NCI-H1436 treated with DMSO at 0.1 percent for 48 hours (cell line): ENCODE measurements around the gene LEMD1.

ENCODE experiments used
- DNase-seq: peaks from one replicate; lab custom pipeline; 2025; lab: John Stamatoyannopoulos, UW

The LEMD1 gene

DNA sequence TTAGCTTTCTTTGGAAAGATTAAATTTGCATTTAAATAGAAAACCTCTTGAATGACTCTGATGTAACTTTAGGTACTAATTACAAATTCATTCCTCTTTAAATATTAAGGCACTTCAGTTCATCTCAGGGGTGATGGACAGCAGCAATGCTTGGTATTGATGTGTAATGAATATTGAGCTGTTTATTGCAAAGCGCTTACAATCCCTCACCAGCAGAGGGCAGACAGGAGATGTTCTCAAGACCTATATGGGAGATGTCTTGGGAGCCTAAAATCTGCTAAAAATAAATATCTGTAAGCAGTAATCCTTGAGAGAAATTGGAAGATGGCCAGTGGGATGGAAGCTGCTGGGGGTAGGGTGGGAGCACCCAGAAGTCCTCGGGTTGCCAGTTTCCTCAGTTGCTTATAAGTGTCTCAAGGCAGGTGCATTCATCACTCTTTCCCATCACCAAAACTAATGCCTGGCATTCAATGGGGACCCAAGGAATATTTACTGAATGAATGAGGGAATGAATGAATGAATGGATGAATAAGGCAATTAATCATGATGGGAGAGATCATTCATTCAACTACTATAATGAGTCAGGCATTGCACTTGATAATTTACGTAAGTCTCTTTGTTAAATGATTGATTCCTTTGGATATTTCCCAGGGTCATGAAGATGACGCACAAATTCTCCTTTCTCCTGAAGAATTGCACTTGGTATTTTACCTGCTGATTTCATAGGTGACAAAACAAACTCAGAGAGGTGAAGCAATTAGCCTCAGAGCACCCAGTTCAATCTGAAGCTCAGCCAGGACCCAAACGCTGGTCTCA is 67.4 kb downstream of the LEMD1 start:
- DNase-seq, result peak; percentile 49

DNA sequence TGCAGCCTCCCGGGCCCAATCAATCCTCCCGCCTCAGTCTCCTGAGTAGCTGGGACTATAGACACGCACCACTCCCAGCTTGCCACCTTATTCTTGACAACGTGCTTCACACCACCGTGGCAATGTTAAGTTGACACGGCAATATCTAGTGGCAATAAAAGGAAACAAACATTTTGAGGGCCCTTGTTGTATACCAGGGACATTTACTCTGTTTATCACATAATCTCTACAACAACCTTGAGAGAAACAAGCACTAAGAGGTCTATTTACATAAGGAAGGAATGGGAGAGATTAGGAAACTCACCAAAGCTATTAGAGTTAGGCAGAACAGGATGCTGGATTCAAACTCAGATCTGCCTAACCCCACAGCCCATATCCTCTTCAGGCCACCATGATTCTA is 68.2 kb downstream of the LEMD1 start:
- no peak for DNase-seq

DNA sequence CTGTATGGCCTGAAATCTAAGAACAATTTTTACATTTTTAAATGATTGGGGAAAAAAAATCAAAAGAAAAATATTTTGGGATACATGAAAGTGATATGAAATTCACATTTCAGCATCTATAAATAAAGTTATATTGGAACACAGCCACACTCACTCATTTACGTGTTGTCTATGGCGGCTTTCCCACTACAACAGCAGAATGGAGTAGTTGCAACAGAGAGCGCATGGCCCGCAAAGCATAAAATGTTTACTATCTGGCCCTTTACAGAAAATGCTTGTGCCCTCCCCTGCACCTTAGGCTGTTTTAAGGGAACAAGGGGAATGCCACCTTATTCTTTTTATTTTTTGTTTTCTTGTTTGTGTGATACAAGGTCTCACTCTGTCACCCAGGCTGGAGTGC is 68.7 kb downstream of the LEMD1 start:
- no peak for DNase-seq

DNA sequence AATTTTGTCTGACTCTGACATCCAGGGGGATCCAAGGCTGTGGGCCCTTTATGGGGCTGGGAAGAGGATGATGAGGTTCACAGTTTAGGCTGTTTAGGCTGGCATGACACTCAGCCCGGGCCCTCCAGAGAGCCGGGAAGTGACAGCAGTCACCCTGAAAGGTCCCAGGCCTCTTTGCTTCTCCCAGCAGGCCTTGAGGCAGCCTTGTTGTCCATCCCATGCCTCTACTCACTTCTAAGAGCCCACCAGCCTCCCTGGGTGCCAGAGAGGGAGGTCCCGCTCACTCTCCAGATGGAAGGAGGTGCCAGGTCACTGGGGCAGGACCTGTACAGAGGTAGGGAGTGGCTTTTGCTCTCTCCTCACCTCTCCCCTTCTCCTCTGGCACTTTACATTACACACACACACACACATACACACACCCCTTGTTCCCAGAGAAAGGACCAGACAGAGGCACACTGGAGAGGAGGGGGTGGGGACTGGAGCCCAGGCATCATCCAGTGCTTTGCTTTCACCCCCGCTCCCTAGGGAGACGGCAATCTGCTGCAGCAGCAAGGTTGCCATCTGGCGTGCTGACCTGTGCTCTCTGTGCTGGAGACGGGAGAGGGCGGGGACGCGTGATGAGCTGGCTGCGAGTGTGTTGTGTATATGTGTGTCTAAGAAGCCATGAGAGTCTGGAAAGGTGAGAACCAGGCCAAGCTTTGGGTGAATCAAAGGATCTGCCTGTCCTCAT is 69.7 kb downstream of the LEMD1 start:
- peak; percentile 92 for DNase-seq

DNA sequence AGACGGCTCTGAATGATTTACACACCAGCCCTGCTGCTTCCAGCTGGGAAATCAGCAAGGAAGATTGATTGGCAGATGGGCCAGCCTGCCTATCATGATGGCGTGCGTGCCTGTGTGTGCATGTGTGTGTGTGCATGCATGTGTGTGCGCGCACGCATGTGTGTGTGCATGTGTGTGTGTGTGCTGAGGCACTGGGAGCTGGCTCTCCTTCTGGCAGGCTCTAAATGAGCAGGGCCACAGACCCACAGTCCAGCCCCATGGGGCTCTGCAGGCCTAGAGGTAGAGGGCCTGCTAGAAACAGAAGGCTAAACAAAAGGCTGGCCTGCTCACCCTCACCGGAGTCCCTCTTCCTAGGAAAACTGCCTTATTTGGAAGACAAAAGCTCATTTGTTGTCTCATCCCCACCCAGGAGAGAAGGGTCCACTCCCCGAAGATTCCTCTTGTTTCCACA is 71.1 kb downstream of the LEMD1 start:
- DNase-seq, result no peak

DNA sequence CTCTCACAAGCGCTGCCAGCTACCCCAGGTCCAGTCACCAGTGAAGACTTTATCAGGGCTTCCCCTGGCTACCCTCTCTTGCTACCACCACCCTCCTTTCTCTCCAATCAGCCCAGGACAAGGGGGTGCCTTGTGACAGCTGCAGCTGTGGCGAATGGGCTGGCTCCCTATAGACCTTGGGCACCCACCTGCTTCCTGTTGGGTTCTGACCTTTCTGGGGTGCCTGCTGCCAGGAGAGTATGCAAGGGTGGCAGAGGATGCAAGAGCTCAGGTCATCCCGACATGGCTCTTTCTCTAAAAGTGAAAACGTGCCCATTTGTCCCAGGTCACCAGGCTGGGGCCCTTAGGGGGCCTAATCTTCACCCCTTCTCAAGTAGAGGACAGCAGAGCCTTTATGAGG is 71.7 kb downstream of the LEMD1 start:
- no peak for DNase-seq

DNA sequence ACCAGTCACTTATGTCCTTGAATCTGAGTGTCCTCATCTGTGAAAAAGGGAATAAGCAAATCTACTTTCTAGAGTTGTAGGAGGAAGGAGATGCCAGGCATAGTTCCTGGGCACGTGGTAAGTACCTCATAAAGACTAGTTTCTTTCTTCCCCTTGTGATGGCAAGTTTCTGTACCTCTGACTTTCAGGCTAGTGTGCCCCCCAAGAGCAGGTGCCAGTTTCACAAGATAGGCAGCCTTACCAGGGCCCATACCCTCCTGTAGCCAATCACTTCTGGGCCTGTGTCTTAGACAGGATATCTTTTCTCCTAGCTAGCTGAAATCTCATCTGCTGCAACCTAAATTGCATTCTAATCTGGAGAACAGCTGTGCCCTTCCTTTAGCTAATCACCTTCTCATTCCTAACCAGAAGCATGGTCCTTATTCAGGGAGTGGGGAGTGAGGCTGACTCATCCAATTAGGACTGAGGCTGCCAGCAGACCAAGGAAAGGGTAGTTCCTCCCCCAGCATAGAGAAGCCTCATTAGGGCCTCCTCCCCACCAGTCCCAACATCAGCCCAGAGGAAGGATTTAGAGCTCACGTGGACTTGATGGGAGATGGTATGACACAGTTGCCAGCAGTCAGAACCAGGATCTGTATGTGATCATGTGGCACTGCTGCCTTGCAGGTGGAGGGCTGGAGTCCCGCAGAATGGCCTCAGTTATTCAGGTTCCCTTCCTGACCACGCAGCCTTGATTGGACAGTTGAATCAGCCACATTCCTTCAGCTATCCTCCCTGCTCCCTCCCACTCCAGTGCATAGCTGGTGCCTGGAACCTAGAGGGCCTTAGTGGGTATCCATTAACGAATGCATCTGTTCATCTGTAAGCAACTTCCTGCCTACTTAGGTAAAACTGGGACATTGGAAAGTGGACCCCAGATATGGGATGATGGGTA is 73.0 kb downstream of the LEMD1 start:
- no peak for DNase-seq

DNA sequence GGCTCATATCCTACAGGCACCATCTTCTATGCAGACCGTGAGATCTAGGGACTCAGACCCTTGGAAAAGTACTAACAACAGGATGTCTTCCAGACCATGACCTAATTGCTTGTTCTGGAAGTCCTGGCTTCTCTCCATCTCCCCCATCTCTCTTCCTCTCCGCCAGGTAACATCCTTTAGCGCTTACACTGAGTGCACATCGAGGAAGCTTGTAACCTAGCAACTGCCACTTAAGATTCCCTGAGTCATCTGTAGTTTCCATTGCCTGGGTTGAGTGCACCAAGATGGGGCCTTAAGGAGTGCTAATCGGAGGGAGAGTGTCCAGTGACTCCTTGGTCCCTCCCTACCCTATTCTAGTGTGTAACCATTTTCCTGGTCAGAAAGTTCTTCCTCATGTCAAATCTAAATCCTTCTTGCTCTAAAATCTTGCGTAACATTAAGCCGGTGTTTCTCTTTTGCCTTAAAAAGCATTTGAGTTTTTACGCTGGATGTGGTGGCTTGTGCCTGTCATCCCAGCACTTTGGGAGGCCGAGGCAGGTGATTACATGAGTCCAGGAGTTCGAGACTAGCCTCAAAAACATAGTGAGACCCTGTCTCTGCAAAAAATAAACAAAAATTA is 74.8 kb downstream of the LEMD1 start:
- DNase-seq, result no peak

DNA sequence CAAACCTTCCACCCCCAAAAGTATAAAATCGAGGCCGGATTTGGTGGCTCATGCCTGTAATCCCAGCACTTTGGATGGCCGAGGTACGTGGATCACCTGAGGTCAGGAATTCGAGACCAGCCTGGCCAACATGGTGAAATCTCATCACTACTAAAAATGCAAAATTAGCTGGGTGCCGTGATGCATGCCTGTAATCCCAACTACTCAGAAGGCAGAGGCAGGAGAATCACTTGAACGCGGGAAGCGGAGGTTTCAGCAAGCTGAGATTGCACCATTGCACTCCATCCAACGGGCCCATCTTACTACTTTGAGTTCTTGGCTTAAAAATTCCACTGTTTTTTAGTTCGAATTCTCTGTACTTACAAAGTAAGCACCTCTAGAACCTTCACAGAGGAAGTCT is 76.1 kb downstream of the LEMD1 start:
- no peak for DNase-seq

DNA sequence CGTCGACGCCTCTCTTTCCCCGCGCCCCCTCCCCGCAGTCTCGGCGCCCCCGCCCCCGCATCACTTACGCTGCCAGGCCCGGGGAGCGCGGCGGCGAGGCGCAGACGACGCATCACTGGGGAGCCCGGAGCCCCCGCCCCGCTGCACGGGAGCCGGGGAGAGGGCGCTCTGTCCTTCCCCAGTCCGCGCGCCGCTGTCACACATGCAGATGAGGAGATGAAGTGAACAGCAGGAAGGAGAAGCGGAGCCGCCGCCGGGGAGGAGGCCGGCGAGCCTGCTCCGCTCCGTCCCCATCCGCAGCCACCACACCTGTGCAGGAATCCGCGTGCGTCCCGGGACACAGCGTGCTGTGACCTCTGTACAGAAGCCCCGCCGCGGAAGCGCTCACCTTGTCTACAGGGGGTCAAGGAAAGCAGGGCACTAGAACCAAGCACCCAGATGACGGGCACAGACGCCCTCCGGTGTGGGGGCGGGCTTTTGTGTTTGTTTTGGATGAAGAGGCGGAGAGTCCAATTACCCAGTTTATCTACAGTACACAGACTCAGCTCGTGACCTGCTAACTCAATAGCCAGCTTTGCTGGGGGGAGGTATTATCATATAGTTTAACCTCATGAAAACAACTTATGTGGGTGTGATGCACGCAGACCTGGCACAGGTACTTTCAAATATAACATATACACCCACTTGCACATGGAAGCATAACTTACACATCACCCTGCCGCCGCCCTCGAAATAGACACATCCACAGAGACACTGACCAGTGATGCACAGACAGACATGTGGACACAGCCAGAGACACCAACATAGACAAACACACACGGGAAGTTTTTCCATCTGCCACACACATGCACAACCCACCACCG is 77.6 kb downstream of the LEMD1 start:
- DNase-seq, result no peak

DNA sequence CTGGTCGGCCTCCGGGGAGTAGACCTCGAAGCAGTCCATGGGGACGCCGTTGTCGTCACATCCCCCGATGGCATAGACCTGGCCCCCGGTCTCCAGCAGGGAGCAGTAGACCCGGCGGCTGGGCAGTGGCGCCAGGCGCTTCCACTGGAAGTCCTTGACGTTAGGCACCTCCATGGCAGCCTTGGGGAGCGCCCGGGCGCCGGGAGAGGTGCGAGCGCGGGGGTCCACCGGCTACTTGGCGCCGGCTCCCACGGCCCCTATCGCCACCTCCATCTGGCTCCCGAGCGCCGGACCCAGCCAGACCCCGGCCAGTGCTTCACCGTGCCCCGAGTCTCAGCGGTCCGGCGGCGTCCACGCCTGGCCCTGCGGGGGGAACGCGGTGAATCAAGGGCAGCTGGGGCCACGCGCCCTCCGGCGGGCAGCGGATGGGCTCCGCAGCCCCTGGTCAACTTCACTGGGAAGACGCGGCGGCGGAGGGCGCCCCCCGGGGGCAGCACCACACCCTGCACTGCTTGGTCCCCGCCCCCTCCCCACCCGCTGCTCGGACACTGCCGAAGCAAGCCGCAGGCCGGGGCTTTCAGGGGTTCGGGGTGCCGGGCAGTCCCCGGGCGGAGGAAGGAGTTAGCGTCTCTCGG is 78.3 kb downstream of the LEMD1 start:
- DNase-seq, result no peak

DNA sequence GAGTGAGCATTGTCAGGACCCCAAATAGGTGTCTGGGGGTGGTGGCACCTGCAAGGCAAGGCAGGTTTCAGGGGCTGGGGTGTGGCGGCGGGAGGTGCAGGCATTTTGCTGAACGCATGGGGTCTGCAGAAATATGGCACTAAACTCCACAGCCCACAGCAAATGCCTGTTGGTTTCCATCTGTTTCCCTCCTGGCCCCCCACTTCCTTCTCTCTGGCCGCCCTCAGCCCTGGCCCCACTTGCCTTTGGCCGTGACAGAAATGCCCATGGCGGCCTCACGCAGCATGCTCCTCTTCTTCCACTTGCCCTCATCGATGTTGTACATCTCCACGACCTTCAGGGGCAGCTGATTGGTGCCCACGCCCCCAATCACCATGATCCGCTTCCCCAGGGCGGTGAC is 78.9 kb downstream of the LEMD1 start:
- DNase-seq, result no peak

DNA sequence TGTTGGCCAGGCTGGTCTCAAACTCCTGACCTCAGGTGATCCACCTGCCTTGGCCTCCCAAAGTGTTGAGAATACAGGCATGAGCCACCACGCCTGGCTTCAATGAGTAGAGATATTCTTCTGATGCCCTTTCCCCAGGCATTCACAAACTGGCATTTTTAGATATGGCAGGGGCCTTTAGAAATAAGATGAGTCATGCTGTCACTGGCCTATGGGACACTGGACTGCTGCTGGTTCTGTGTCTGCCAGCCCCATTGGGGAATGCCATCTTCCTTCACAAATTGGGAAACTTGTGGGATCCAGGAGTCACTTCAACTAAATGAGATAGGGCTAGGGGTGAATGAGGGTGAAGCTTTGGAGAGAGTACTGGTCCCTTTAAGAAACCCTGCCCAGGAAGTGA is 81.2 kb downstream of the LEMD1 start:
- no peak for DNase-seq

DNA sequence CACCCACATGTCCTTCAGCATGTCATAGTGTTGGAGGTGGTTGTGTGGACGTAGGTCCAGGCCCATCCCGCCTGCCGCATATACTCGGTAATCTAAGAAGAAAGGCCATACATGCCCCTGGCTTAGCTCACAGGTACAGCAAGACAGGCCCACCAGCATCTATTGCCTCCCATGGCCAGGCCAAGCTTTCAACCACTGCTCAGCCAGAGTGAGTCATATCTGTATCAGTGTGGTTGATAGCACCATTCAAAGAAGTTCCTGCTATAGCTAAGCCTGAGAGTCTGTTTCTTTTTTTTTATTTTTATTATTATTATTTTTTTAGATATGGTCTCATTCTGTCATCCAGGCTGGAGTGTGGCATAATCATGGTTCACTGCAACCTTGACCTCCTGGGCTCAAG is 82.1 kb downstream of the LEMD1 start:
- DNase-seq, result no peak

DNA sequence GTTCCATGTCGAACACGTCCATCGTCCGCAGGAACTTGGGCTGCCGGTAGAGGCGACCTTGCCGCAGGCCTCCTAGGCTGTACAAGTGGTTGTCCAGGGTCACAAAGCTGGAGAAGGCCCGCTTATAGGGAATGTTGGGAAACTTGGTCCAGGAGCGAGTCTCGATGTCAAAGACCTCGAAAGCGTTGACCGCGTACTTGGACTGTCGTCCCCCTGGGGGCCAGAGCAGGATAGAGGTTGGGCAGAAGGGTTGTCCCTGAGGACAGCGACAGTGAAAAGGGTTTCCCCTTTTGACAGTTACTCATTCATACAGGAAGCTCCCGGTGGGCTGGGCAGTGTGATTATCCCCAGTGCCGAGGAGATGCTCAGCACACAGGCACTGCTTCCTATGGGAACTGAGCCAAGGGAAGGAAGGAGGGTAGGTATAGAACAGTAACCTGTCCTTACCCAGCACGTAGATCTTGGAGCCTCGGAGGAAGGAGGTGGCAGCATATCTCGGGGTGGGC is 82.6 kb downstream of the LEMD1 start:
- no peak for DNase-seq

DNA sequence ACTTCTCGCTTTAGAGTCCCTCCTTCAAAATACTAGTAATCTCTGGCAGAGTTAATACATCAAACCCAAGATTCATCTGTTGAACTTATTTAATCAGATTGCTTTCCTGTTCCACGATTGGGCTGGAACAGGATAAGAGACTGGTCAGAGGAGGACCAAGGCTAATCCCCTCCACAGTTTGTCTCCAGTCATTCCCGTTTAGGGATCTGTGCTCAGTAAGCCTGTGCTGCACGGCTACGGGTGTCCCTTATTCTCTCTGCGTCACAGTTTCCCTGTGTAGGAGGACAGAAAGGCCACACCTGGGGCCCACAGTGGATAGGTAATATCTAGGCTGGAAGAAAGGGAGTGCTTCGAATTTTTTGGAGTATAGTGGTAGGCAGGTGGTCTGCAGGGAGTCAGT is 83.8 kb downstream of the LEMD1 start:
- DNase-seq, result no peak

DNA sequence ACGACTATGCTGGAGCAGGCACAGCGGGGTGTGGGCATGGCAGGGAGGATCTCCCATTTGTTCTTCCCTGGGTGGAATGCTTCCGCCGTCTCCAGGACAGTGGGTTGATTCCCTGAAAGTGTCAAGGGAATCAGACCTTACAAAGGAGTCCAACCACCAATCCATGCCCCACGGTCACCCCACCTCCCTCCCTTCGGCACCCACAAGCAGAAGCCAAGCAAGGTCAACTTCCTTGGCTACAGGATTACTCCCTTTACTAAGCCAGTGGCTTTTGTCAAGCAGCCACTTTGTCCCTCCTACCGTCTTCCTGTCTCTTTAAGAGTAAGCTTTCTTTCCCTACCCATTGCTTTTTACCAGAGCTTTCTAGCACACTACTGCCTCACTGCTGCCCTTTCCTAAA is 84.4 kb downstream of the LEMD1 start:
- no peak for DNase-seq

DNA sequence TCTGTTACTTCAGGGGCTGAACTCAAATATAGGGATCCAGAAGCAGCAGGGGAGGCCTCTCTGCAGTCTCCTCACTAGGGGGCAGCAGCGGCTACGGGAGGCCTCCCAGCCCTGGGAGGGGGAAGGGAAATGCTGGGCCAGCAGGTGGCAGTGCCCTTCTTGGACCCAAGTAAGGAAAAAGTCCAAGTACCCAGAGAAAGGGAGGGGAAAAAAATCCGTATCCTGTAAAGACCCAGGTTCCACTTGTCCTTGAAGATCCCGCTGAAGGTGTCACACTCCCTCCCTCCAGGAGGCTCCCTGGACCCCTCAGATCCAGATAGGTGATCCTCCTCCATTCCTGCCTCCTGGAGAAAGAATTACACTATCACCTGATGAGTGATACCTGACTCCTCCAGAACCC is 86.2 kb downstream of the LEMD1 start:
- peak; percentile 78 for DNase-seq

DNA sequence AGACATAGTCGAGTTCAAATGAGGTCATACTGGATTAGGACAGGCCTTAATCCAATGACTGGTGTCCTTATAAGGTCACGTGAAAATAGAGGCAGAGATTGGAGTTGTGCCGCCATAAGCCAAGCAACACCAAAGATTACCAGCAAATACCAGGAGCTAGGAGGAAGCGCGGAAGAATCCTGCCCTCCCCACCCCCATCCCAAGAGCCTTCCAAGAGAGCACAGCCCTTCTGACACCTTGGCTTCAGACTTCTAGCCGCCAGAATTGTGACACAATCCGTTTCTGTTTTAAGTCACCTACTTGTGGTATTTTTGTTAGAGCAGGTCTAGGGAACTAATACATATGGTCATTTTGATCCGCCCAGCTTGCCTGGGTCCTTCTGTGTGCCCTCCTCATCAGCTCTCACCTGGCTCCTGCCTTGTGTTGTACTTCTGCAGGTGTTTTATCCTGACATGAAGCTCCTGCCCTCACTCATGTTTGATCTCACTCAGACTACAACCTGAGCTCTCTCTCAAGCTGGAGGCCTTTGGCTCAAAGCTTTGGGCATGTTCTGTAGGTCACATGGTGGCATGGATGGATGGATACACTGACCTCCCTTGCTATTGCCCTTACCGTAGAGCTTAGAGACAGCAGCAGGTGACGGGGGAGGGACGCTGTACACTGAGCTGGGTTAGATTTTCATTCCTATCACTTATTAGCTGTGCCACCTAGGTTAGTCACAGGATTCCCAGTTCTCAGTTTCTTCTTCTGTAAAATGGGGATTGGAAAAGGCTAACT is 89.7 kb downstream of the LEMD1 start:
- DNase-seq, result no peak
